IMR-90 (cell line): Measurements from ENCODE around the gene AFAP1L1.

Source experiments
- BHLHE40 ChIP-seq: fragments of 150-350 bp; IDR thresholded peaks from 2 replicates; pipeline ENCODE4 v1.6.1; 2016; ENCODE audit warnings: mild to moderate bottlenecking, low read depth, low read length
- CHD1 ChIP-seq: IDR thresholded peaks from 2 replicates; pipeline ENCODE4 v1.6.1; 2012; ENCODE audit warnings: low read depth, low read length, improper control_type of control experiment
- CTCF ChIP-seq: conservative IDR thresholded peaks from 2 replicates; pipeline ENCODE4 v1.5.1; 2012; ENCODE audit warnings: mild to moderate bottlenecking, low read depth, low read length, improper control_type of control experiment
- ELK1 ChIP-seq: fragments of 150-350 bp; IDR thresholded peaks from 2 replicates; pipeline ENCODE4 v1.6.1; 2016; ENCODE audit warnings: low read depth, mild to moderate bottlenecking, low read length, moderate library complexity, borderline replicate concordance
- FOS ChIP-seq: fragments of 150-350 bp; IDR thresholded peaks from 2 replicates; pipeline ENCODE4 v1.6.1; 2016; ENCODE audit warnings: low read depth, low read length
- MAFK ChIP-seq: IDR thresholded peaks from 2 replicates; pipeline ENCODE4 v1.6.1; 2012; ENCODE audit warnings: low read depth, low read length, improper control_type of control experiment
- MXI1 ChIP-seq: IDR thresholded peaks from 2 replicates; pipeline ENCODE4 v1.6.1; 2012; ENCODE audit warnings: low read depth, mild to moderate bottlenecking, low read length, moderate library complexity, borderline replicate concordance
- NFE2L2 ChIP-seq: fragments of 150-350 bp; IDR thresholded peaks from 2 replicates; pipeline ENCODE4 v1.6.1; 2016; ENCODE audit warnings: low read depth, mild to moderate bottlenecking, low read length
- POLR2A ChIP-seq: IDR thresholded peaks from 2 replicates; pipeline ENCODE4 v1.6.1; 2012; ENCODE audit warnings: mild to moderate bottlenecking, low read depth, low read length
- RAD21 ChIP-seq: IDR thresholded peaks from 2 replicates; pipeline ENCODE4 v1.6.1; 2012; ENCODE audit warnings: low read length, improper control_type of control experiment
- RCOR1 ChIP-seq: IDR thresholded peaks from 2 replicates; pipeline ENCODE4 v1.6.1; 2012; ENCODE audit warnings: mild to moderate bottlenecking, low read length, improper control_type of control experiment; ENCODE audit not compliant: insufficient replicate concordance
- RFX5 ChIP-seq: IDR thresholded peaks from 2 replicates; pipeline ENCODE4 v1.8.0; 2012; ENCODE audit warnings: low read depth, mild to moderate bottlenecking, low read length, moderate library complexity
- SMC3 ChIP-seq: fragments of 150-350 bp; IDR thresholded peaks from 2 replicates; pipeline ENCODE4 v1.6.1; 2016; ENCODE audit warnings: low read depth, mild to moderate bottlenecking, antibody characterized with exemption, low read length, moderate library complexity

- no peak for TF ChIP-seq CTCF
- no peak for TF ChIP-seq MXI1
- no peak for TF ChIP-seq POLR2A
- no peak for TF ChIP-seq RCOR1
- no peak for TF ChIP-seq SMC3
- TF ChIP-seq FOS: no peak
- TF ChIP-seq ELK1: no peak
- no peak for TF ChIP-seq NFE2L2
- no peak for TF ChIP-seq CHD1
- TF ChIP-seq RFX5: no peak
- no peak for TF ChIP-seq RAD21
- no peak for TF ChIP-seq BHLHE40
- TF ChIP-seq MAFK: no peak
Measured at GRCh38 chr5:149379818-149380374, 108.2 kb downstream of the AFAP1L1 start.
